ENCODE measurements around the gene PPP2R3B. TPM values are rescaled to one million over a fixed set of nuclear protein-coding genes. Genes with fewer than 3 reads are reported as not detected.
"Not testable (repeated sequence)": the region's sequence is repeated elsewhere in the genome, so short reads cannot be mapped to it uniquely, and the experiment has no call there.

The PPP2R3B gene
- total RNA-seq, 1 donor from 2014 or later, result 43.2 TPM

- Mint-ChIP-seq H3K27ac (no peak overlapping the region), H3K9me3 (peaks cover 8% of the 10 kb centered on the region), H3K27me3 (ENCODE audit: insufficient read depth) (no peaks in the 10 kb centered on the region), H3K4me3 (no peak overlapping the region), H3K4me1 (ENCODE audit: low read depth) (peaks cover 11% of the 10 kb centered on the region), H3K36me3 (ENCODE audit: low read depth) (peaks cover 13% of the 10 kb centered on the region)
- DNase-seq (ENCODE audit: low spot score), result no peak
- intact Hi-C loops (cut with micrococcal nuclease), result no loop called here
Measured at GRCh38 chrX:352582-353314, 34.0 kb downstream of the PPP2R3B start.

- Mint-ChIP-seq H3K27me3 (ENCODE audit: insufficient read depth) (no peaks in the 10 kb centered on the region), H3K9me3 (peaks cover 3% of the 10 kb centered on the region), H3K36me3 (ENCODE audit: low read depth) (peaks cover 8% of the 10 kb centered on the region), H3K4me3 (no peak overlapping the region), H3K27ac (no peak overlapping the region), H3K4me1 (ENCODE audit: low read depth) (peaks cover 5% of the 10 kb centered on the region)
- DNase-seq (ENCODE audit: low spot score), result no peak
- intact Hi-C loops (cut with micrococcal nuclease), result no loop called here
Measured at GRCh38 chrX:352181-352580, 34.5 kb downstream of the PPP2R3B start.

GRCh38 chrX:351736-352135 is 35.0 kb downstream of the PPP2R3B start:
- H3K4me1 Mint-ChIP-seq (ENCODE audit: low read depth), result peaks cover under 1% of the 10 kb centered on the region
- intact Hi-C loops (cut with micrococcal nuclease), result no loop called here
- H3K36me3 Mint-ChIP-seq (ENCODE audit: low read depth), result peaks cover 4% of the 10 kb centered on the region
- H3K9me3 Mint-ChIP-seq, result no peaks in the 10 kb centered on the region
- no peak overlapping the region for H3K27ac Mint-ChIP-seq
- H3K27me3 Mint-ChIP-seq (ENCODE audit: insufficient read depth), result no peaks in the 10 kb centered on the region
- no peak overlapping the region for H3K4me3 Mint-ChIP-seq
- no peak for DNase-seq (ENCODE audit: low spot score)

GRCh38 chrX:351324-351641 is 35.4 kb downstream of the PPP2R3B start:
- H3K36me3 Mint-ChIP-seq (ENCODE audit: low read depth); H3K27ac Mint-ChIP-seq; DNase-seq (ENCODE audit: low spot score); H3K4me3 Mint-ChIP-seq; H3K9me3 Mint-ChIP-seq; H3K27me3 Mint-ChIP-seq (ENCODE audit: insufficient read depth); H3K4me1 Mint-ChIP-seq (ENCODE audit: low read depth); intact Hi-C loops (cut with micrococcal nuclease): not testable (repeated sequence)

GRCh38 chrX:350534-351323 is 36.0 kb downstream of the PPP2R3B start:
- no peaks in the 10 kb centered on the region for H3K9me3 Mint-ChIP-seq
- H3K4me1 Mint-ChIP-seq (ENCODE audit: low read depth), result no peaks in the 10 kb centered on the region
- peaks cover 4% of the 10 kb centered on the region for H3K36me3 Mint-ChIP-seq (ENCODE audit: low read depth)
- H3K27ac Mint-ChIP-seq, result no peak overlapping the region
- no peak for DNase-seq (ENCODE audit: low spot score)
- no peak overlapping the region for H3K4me3 Mint-ChIP-seq
- intact Hi-C loops (cut with micrococcal nuclease), result no loop called here
- H3K27me3 Mint-ChIP-seq (ENCODE audit: insufficient read depth), result no peaks in the 10 kb centered on the region

GRCh38 chrX:350148-350533 is 36.6 kb downstream of the PPP2R3B start:
- Mint-ChIP-seq H3K27ac (no peak overlapping the region), H3K4me1 (ENCODE audit: low read depth) (no peaks in the 10 kb centered on the region), H3K36me3 (ENCODE audit: low read depth) (peaks cover 4% of the 10 kb centered on the region), H3K9me3 (no peaks in the 10 kb centered on the region), H3K4me3 (no peak overlapping the region), H3K27me3 (ENCODE audit: insufficient read depth) (no peaks in the 10 kb centered on the region)
- DNase-seq (ENCODE audit: low spot score), result no peak
- intact Hi-C loops (cut with micrococcal nuclease), result no loop called here

- no peaks in the 10 kb centered on the region for H3K9me3 Mint-ChIP-seq
- H3K27ac Mint-ChIP-seq, result no peak overlapping the region
- H3K4me1 Mint-ChIP-seq (ENCODE audit: low read depth), result no peaks in the 10 kb centered on the region
- peaks cover 4% of the 10 kb centered on the region for H3K36me3 Mint-ChIP-seq (ENCODE audit: low read depth)
- H3K4me3 Mint-ChIP-seq, result no peak overlapping the region
- DNase-seq (ENCODE audit: low spot score), result no peak
- no peaks in the 10 kb centered on the region for H3K27me3 Mint-ChIP-seq (ENCODE audit: insufficient read depth)
- intact Hi-C loops (cut with micrococcal nuclease), result no loop called here
Measured at GRCh38 chrX:349702-350101, 37.0 kb downstream of the PPP2R3B start.

- intact Hi-C loops (cut with micrococcal nuclease), result no loop called here
- H3K36me3 Mint-ChIP-seq (ENCODE audit: low read depth), result peaks cover 4% of the 10 kb centered on the region
- no peaks in the 10 kb centered on the region for H3K9me3 Mint-ChIP-seq
- no peaks in the 10 kb centered on the region for H3K4me1 Mint-ChIP-seq (ENCODE audit: low read depth)
- no peak overlapping the region for H3K4me3 Mint-ChIP-seq
- H3K27me3 Mint-ChIP-seq (ENCODE audit: insufficient read depth), result no peaks in the 10 kb centered on the region
- DNase-seq (ENCODE audit: low spot score), result no peak
- no peak overlapping the region for H3K27ac Mint-ChIP-seq
Measured at GRCh38 chrX:349196-349595, 37.5 kb downstream of the PPP2R3B start.

- H3K9me3 Mint-ChIP-seq, result no peaks in the 10 kb centered on the region
- H3K4me1 Mint-ChIP-seq (ENCODE audit: low read depth), result no peaks in the 10 kb centered on the region
- H3K4me3 Mint-ChIP-seq, result no peak overlapping the region
- H3K36me3 Mint-ChIP-seq (ENCODE audit: low read depth), result peaks cover 4% of the 10 kb centered on the region
- DNase-seq (ENCODE audit: low spot score), result no peak
- H3K27me3 Mint-ChIP-seq (ENCODE audit: insufficient read depth), result no peaks in the 10 kb centered on the region
- intact Hi-C loops (cut with micrococcal nuclease), result no loop called here
- H3K27ac Mint-ChIP-seq, result no peak overlapping the region
Measured at GRCh38 chrX:348461-349117, 38.1 kb downstream of the PPP2R3B start.

GRCh38 chrX:347351-348117 is 39.2 kb downstream of the PPP2R3B start:
- DNase-seq (ENCODE audit: low spot score), result no peak
- no peak overlapping the region for H3K4me3 Mint-ChIP-seq
- no peaks in the 10 kb centered on the region for H3K4me1 Mint-ChIP-seq (ENCODE audit: low read depth)
- no peak overlapping the region for H3K27ac Mint-ChIP-seq
- no peaks in the 10 kb centered on the region for H3K27me3 Mint-ChIP-seq (ENCODE audit: insufficient read depth)
- intact Hi-C loops (cut with micrococcal nuclease), result no loop called here
- H3K36me3 Mint-ChIP-seq (ENCODE audit: low read depth), result peaks cover 4% of the 10 kb centered on the region
- H3K9me3 Mint-ChIP-seq, result no peaks in the 10 kb centered on the region

GRCh38 chrX:346034-346813 is 40.5 kb downstream of the PPP2R3B start:
- H3K27ac Mint-ChIP-seq, result no peak overlapping the region
- H3K36me3 Mint-ChIP-seq (ENCODE audit: low read depth), result peaks cover 7% of the 10 kb centered on the region
- intact Hi-C loops (cut with micrococcal nuclease), result no loop called here
- H3K4me3 Mint-ChIP-seq, result no peak overlapping the region
- no peak for DNase-seq (ENCODE audit: low spot score)
- H3K27me3 Mint-ChIP-seq (ENCODE audit: insufficient read depth), result no peaks in the 10 kb centered on the region
- H3K9me3 Mint-ChIP-seq, result peaks cover 3% of the 10 kb centered on the region
- no peaks in the 10 kb centered on the region for H3K4me1 Mint-ChIP-seq (ENCODE audit: low read depth)
